SU-DHL-6 (cell line): Measurements from ENCODE around the gene THOC6.
"Not testable (repeated sequence)": the region's sequence is repeated elsewhere in the genome, so short reads cannot be mapped to it uniquely, and the experiment has no call there.

Experiments
- H2AFZ ChIP-seq: fragments of 200-600 bp; sonication (generic); 2 replicates; pipeline ENCODE4 v1.6.1; 2014; ENCODE audit warnings: low read depth, mild to moderate bottlenecking, moderate library complexity, mixed read lengths, antibody characterized with exemption, low read length; ENCODE audit not compliant: severe bottlenecking
- H3F3A ChIP-seq: fragments of 200-600 bp; shearing (Covaris generic); 2 replicates; pipeline ENCODE4 v1.6.0; 2016; ENCODE audit warnings: antibody characterized with exemption, mild to moderate bottlenecking; ENCODE audit not compliant: insufficient read depth
- H3K27ac ChIP-seq: fragments of 200-600 bp; sonication (generic); 2 replicates; pipeline ENCODE4 v1.5.1; 2016; ENCODE audit warnings: low read depth, mild to moderate bottlenecking, low read length, moderate library complexity, mixed read lengths
- H3K27me3 ChIP-seq: fragments of 200-600 bp; sonication (generic), shearing (Covaris generic); 2 replicates; pipeline ENCODE4 v1.6.0; 2014; ENCODE audit warnings: mild to moderate bottlenecking, low read length
- H3K36me3 ChIP-seq: fragments of 200-600 bp; sonication (generic); 2 replicates; pipeline ENCODE4 v1.6.1; 2014; ENCODE audit warnings: mild to moderate bottlenecking, low read length, mixed read lengths
- H3K4me2 ChIP-seq: fragments of 300-600, 200-600 bp; shearing (Covaris generic), sonication (generic); 2 replicates; pipeline ENCODE4 v1.6.0; 2014; ENCODE audit warnings: low read length, low read depth, mild to moderate bottlenecking; ENCODE audit not compliant: poor library complexity, severe bottlenecking
- H3K4me3 ChIP-seq: fragments of 200-600 bp; sonication (generic); 2 replicates; pipeline ENCODE4 v1.5.1; 2014; ENCODE audit warnings: antibody characterized with exemption, low read length, mild to moderate bottlenecking, mixed read lengths; ENCODE audit not compliant: insufficient read depth, poor library complexity, severe bottlenecking
- H3K79me2 ChIP-seq: fragments of 200-600 bp; sonication (generic); 2 replicates; pipeline ENCODE4 v1.6.1; 2014; ENCODE audit warnings: mild to moderate bottlenecking, low read length, moderate library complexity; ENCODE audit not compliant: insufficient read depth
- H3K9ac ChIP-seq: fragments of 200-600 bp; sonication (generic); 2 replicates; pipeline ENCODE4 v1.7.0; 2014; ENCODE audit warnings: mild to moderate bottlenecking, low read length
- H3K9me2 ChIP-seq: fragments of 200-600 bp; sonication (generic); replicated peaks from 2 replicates; pipeline ENCODE4 v1.6.1; 2014; ENCODE audit warnings: low read length; ENCODE audit not compliant: insufficient read depth
- H3K9me3 ChIP-seq: fragments of 200-600 bp; sonication (generic); 2 replicates; pipeline ENCODE4 v1.6.1; 2014; ENCODE audit warnings: low read length, mixed read lengths; ENCODE audit not compliant: insufficient read depth
- H4K20me1 ChIP-seq: fragments of 200-600 bp; sonication (generic); 2 replicates; pipeline ENCODE4 v1.6.1; 2014; ENCODE audit warnings: low read depth, mild to moderate bottlenecking, antibody characterized with exemption, low read length, moderate library complexity, mixed read lengths
- CTCF ChIP-seq: fragments of 200-600 bp; sonication (generic); IDR thresholded peaks from one replicate; pipeline ENCODE4 v1.5.1; 2017; ENCODE audit warnings: antibody characterized with exemption, mild to moderate bottlenecking, low read length, moderate library complexity; ENCODE audit not compliant: insufficient read depth, poor library complexity, severe bottlenecking
- EZH2phosphoT487 ChIP-seq: fragments of 200-600 bp; sonication (generic), shearing (Covaris generic); conservative IDR thresholded peaks from 2 replicates; pipeline ENCODE4 v1.6.1; 2018; ENCODE audit warnings: mild to moderate bottlenecking, antibody characterized with exemption, low read length, moderate library complexity, mixed read lengths

Gene THOC6

GRCh38 chr16:3071655-3072054, 47.8 kb downstream of the THOC6 start:
- H3K27me3 ChIP-seq = no peaks in the 10 kb centered on the region
- no peak overlapping the region for H2AFZ ChIP-seq
- H3K9me2 ChIP-seq = no peaks in the 10 kb centered on the region
- H3K4me3 ChIP-seq = no peak overlapping the region
- TF ChIP-seq CTCF = no peak
- no peak for TF ChIP-seq EZH2phosphoT487
- H3F3A ChIP-seq = 0 out of 2 replicates have a peak, but pooled peaks cover 14% of the 10 kb centered on the region
- H3K9me3 ChIP-seq = no peaks in the 10 kb centered on the region
- H3K4me2 ChIP-seq = no peak overlapping the region
- H3K36me3 ChIP-seq = no peaks in the 10 kb centered on the region
- H3K79me2 ChIP-seq = no peaks in the 10 kb centered on the region
- no peak overlapping the region for H3K27ac ChIP-seq
- no peaks in the 10 kb centered on the region for H4K20me1 ChIP-seq
- H3K9ac ChIP-seq = no peak overlapping the region

GRCh38 chr16:3072148-3072547, 48.3 kb downstream of the THOC6 start:
- H3K27me3 ChIP-seq, H4K20me1 ChIP-seq, H3K9me3 ChIP-seq, H3K79me2 ChIP-seq, H3K4me2 ChIP-seq, H3K27ac ChIP-seq, H3K36me3 ChIP-seq, H3K4me3 ChIP-seq, H3K9ac ChIP-seq, H3K9me2 ChIP-seq, H2AFZ ChIP-seq: not testable (repeated sequence)
- peaks cover 17% of the 10 kb centered on the region; the same call in 1 of the 2 replicates for H3F3A ChIP-seq

- not testable (repeated sequence) for H3K27ac ChIP-seq
Measured at GRCh38 chr16:3072576-3073263, 48.9 kb downstream of the THOC6 start.

GRCh38 chr16:3073448-3073847, 49.6 kb downstream of the THOC6 start:
- Histone ChIP-seq H3K9me3 (no peaks in the 10 kb centered on the region; the same call in 1 of the 2 replicates), H3K9ac (no peak overlapping the region), H3K4me2 (no peak overlapping the region), H3K36me3 (no peaks in the 10 kb centered on the region), H3K27me3 (no peaks in the 10 kb centered on the region), H3F3A (peaks cover 24% of the 10 kb centered on the region; the same call in 1 of the 2 replicates), H3K79me2 (no peaks in the 10 kb centered on the region), H4K20me1 (no peaks in the 10 kb centered on the region), H3K4me3 (no peak overlapping the region), H2AFZ (no peak overlapping the region), H3K27ac (peak overlapping the region; percentile 32), H3K9me2 (no peaks in the 10 kb centered on the region)
- TF ChIP-seq CTCF = no peak
- no peak for TF ChIP-seq EZH2phosphoT487

More at GRCh38 chr16:3072576-3073263, 48.9 kb downstream of the THOC6 start:
- H3K36me3 ChIP-seq, H3K9ac ChIP-seq, H3K4me2 ChIP-seq, H4K20me1 ChIP-seq, H3K27me3 ChIP-seq, H3K79me2 ChIP-seq, H3K9me2 ChIP-seq, H2AFZ ChIP-seq, H3K9me3 ChIP-seq, H3K4me3 ChIP-seq: not testable (repeated sequence)
- H3F3A ChIP-seq = peaks cover 23% of the 10 kb centered on the region; the same call in 1 of the 2 replicates
